ENCODE results near the gene KLHL3.

GRCh38 chr5:137699336-137700281 is 36.3 kb downstream of the KLHL3 start:
- TF ChIP-seq CTCF (conservative IDR thresholded peaks at IDR 0.05 in 1 of 2, IDR thresholded peaks at IDR 0.05 in 1 of 2; ENCODE audit: extremely low read depth in 1 of 2, insufficient read depth in 1 of 2, low read depth in 1 of 2, low read length in 2 of 2) (no peak), EZH2 (IDR thresholded peaks at IDR 0.05; ENCODE audit: borderline replicate concordance, low read length) (no peak)

All from mammary epithelial cell (primary cell).